Measurements from ENCODE around the gene TAS2R41.

DNA sequence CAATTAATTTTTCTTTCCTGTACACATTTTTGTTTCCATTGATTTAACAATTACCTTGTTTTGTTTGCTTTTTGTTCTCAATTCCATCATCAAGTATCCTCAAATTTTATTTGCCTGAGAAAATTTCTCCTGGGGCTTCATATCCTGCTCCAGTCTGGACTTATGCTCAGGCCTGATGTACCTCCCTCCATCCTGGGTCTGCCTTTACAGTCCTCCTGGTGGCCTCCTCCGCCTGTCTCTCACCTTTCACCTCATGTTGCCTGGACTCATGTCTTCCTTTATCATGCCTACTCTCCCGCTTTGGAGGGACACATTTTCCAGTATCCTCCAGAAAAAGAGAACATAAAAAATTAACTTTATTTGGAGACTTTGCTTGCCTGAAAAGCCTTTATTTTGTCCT lies 46.6 kb upstream of the TAS2R41 start:
- TF ChIP-seq, protein P1, sequence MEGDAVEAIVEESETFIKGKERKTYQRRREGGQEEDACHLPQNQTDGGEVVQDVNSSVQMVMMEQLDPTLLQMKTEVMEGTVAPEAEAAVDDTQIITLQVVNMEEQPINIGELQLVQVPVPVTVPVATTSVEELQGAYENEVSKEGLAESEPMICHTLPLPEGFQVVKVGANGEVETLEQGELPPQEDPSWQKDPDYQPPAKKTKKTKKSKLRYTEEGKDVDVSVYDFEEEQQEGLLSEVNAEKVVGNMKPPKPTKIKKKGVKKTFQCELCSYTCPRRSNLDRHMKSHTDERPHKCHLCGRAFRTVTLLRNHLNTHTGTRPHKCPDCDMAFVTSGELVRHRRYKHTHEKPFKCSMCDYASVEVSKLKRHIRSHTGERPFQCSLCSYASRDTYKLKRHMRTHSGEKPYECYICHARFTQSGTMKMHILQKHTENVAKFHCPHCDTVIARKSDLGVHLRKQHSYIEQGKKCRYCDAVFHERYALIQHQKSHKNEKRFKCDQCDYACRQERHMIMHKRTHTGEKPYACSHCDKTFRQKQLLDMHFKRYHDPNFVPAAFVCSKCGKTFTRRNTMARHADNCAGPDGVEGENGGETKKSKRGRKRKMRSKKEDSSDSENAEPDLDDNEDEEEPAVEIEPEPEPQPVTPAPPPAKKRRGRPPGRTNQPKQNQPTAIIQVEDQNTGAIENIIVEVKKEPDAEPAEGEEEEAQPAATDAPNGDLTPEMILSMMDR (IDR thresholded peaks at IDR 0.05): no peak
- no peak for TF ChIP-seq POLR2A (IDR thresholded peaks at IDR 0.05)

All from lower leg skin (tissue), 3 donors.